HG03520 (cell line): ENCODE data around the gene CAMK2G.

Experiments
- ATAC-seq: cut with Tn5 transposase; IDR thresholded peaks from one replicate; pipeline ENCODE4 v1.9.1; 2021; ENCODE audit warnings: mild to moderate bottlenecking, moderate library complexity; ENCODE audit not compliant: unreplicated experiment

Gene CAMK2G

DNA sequence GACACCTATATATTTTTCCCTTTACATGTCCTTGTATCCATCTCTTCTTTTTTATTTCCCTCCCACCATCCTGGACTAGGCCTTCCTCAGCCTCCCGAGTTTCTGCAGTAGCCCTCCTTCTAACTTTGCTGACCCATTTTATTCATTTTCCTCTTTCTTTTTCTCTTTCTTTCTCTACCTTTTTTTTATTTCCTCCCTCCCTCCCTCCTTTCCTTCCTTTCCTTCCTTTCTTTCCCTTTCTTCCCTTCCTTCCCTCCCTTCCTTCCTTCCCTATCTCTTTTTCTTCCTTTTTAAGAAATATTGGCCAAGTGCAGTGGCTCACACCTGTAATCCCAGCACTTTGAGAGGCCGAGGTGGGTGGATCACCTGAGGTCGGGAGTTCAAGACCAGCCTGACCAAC, 9.7 kb upstream of the CAMK2G start:
- no peak for ATAC-seq

DNA sequence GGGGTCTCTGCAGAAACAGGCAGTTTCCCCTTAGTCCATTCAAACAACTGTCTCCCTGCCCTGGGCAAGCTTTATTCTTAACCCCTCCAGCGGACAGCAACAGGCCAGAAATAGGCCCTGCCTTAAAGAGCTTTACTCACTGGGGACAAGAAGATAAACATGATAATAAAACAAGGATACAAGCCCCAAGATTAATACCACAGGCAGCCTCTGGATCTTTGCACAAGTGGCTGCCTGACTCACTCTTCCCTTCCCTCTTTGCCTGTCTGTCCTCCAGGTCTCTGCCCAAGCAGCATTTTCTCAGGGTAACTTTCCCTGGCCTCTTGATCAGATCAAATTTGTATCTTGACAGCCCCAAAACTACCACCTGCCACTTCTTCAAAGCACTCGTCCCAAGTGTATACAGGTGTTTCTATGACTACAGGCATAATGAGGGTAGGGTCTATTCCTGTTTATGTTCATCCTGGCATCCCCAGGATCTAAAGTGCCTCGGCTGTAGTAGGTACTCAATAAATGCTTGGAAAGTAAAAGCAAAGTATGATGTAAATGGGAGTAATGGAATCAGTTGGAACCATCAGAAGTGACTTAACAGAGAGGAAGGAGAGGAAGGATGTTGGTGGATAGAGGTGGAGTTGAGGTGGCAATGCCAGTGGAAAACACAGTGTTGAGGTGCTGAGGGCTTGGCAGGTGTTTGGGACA, 7.0 kb upstream of the CAMK2G start:
- ATAC-seq: no peak

DNA sequence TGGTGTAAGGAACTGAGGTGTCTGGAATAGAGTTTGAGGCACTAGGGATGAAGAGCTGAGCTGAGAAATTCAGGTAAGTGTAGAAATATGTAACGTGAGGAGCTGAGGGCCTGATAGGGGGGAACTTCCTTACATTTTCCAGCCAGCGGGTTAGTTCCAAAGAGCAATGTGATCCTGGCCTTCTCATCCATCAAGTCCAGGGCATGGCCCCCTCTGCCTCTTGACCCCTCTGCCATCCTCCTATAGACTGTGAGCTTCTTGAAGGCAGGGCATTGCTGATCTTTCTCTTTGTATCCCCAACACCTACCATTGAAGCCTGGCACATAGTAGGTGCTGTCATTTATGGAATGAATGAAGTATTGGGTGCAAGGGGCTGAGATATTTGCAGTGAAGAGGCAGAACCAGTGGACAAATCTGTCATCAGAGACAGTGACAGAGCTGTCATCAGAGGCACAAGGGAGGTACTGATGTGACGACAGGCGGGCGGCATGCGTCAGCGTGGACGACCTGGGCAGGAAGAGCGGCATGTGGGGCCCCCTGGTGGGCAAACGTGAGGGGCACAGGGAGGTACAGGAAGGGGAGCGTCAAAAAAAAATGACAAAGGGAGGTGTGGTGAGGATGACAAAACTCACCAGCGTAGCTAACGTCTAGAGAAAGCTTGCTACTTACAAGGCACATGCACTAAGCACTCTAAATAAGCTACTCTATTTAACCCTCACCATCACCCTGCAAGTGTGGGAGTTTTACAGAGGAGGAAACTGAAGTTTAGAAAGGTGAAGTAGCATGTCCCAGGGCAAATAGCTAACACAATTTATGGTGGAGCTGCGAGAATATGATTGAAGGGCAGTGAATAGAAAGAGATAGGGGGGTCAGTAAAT, 5.2 kb upstream of the CAMK2G start:
- peak; percentile 85 for ATAC-seq

DNA sequence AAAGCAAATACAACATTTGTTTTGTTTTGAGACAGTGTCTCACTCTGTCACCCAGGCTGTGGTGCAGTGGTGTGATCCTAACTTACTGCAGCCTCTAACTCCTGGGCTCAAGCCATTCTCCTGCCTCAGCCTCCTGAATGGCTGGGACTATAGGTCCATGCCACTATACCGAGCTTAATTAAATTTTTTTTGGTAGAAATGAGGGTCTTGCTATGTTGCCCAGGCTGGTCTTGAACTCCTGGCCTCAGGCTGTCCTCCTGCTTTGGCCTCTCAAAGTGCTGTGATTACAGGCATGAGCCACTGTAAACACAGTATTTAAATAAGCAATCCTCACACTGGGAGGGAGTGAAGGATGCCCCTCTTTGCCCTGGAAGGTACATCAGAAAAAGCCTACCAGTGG, 4.0 kb upstream of the CAMK2G start:
- ATAC-seq: no peak

DNA sequence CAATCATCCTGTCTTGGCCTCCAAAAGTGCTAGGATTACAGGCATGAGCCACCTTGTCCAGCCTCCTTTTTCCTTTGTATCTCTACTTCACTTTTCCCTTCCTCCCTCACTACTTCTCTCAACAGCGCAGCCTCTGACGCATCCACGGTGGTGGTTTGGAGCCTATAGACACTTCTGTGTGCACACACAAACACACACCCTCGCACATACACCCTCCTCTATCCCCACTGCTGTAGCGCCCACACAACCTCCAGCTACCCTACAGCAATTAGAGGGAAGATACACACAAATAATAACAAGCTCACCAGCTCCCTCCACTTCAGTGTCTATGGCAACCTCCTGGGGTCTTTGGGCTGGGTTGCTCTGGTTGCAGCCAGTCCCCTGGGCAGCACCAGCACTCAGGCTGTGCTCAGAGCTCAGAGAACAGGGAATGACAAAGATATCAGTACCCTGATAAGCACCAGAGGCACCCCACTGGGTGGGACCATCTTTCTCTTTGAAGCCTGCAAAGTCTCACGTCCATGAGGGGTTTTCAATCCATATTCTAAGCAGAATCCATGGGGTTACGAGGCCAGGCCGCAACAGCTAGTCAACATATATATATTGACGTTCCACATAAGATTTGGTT, 3.3 kb upstream of the CAMK2G start:
- ATAC-seq: no peak

DNA sequence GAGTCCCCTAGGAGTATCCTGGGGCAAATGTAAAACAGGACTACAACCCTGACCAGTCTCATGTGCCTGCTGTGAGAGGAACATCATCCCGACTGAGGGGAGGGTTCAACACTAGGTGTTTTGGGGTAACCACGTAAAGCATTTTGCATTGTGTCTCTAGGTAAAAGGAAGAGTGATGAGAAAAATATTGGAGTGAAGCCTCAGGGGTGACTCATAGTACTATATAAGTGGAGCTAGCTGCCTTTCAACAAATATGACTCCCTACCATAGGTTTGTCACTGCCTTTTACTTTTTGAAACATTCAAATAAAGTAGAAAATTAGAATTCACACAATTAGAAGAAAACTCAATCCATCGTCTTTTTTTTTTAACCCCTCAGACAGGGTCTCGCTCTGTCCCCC, 2.6 kb upstream of the CAMK2G start:
- ATAC-seq: no peak

DNA sequence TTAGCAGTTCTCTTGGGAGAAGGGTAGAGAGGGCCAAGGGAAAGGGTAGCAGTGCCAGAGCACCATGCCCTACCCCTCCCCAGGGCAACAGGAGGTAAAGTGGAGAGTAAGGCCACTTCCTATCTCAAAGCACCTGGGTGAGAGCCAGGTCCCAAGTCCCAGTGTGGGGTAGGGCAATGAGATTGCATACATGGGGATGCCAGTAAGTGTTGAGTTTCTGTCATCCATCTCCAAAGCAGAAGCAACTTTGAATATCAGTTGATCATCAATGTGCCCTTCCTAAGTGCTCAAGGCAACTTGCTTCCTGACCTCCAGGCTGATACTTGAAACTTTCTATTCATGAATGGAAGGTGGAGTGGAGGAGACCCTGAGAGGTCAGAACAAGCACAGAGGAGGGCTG, 2.2 kb upstream of the CAMK2G start:
- no peak for ATAC-seq

DNA sequence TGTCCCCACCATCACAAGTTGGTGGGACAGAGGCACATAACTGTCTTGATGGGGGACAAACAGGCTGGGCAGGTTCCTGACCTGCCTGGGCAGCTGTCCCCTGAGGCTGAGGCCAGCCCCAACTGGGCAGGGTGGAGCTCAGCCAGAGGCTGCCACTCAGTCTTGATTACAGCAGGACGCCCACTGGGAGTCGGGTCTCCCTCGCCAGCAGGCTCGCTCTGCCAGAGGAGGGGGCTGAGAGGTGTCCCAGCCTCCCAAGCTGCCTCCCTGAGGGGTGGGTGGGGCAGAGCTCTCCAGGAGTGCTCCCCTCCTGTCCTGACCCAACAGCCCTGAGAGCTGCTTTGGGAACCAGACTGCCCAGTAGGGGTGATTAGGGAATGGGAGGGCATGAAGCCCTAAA, 1.8 kb upstream of the CAMK2G start:
- ATAC-seq: no peak

DNA sequence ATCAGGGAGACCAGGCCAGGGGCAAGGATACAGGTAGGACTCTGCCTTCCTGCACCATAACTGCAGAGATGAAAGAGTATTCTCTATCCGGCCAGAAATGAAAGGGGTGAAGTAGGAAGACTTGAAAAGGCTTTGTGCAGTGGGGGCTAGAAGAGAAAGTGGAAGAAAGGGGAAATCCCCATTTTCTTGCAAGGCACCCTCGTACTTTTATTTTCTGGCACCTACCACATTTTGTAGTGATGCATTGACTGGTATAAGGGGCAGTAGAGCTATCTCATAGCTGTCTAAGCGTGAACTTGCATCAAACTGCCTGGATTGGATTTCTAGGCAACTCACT, 752 bp upstream of the CAMK2G start:
- ATAC-seq: no peak

DNA sequence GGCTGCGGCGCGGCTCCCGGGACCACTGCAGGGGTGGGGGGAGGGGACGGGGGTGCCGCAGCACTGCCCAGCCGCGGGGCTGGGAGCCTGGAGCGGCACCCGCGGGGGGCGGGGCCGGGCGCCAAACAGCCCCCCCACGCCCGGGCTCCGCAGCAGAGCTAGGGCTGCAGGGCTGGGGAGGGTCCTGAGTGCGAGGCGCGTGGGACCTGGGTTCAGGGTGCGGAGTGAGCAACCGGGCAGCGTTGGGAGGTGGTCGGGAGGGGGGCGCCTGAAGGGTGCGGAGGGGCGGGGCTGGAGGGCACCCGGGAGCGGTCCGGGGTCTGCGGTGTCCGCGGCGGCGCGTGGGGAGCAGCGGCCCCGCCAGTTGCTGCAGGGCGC, 528 bp downstream of the CAMK2G start:
- ATAC-seq: no peak

DNA sequence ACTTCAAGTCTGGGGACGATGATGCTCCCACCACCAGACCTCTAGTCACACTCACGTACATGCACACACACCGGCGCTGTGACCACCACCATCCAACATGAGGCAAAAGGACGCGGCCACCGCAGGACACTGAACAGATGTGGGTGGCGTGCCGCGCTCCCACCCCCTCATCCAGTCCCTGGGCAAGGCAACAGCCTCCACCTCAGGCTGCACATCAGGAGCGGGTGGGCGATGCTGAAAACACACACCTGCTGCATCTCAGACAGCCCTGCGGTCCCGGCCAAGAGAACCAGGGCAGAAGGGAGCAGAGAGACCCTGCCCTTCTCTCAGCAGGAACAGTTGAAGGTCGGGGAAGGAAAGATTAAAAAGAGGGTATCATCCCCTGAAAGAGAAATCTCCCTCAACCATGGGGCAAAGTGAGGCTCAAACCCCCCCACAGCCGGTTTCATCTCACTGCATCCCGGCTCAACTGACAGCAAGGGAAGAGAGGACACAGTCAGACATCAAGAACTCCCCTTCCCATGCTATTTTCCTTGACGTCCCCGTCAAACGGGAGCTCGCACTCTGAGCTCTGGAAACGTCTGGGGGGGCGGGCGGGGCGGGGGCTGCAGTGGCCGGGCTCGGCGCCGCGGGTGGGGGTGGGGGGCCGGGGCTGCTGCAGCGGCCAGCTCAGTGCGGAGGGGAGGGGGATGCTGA, 1.1 kb downstream of the CAMK2G start:
- no peak for ATAC-seq

DNA sequence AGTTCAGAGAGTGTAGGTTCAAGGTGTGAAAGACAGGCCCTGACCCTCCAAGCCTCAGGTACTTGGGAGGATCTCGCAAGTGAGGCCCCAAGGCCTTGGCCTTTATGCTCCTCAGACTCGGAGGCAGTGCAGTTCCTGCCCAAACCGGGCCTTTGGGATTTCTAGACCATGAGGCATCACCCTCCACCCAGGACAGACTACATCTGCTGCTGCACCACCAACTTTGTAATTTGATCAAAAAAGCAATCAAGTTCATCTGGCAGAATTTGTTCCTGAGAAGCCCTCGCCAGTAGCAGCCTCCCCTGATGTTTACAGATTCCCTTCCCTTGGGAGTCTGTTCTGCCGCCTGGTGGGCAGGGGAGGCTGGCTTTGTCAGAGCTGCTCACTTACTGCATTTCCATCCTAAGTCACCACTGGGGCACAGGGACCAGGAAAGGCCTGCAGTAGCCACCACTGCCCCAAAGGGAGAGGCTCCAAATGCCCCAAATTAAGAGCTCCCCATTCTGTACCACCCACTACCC, 2.1 kb downstream of the CAMK2G start:
- ATAC-seq: no peak

DNA sequence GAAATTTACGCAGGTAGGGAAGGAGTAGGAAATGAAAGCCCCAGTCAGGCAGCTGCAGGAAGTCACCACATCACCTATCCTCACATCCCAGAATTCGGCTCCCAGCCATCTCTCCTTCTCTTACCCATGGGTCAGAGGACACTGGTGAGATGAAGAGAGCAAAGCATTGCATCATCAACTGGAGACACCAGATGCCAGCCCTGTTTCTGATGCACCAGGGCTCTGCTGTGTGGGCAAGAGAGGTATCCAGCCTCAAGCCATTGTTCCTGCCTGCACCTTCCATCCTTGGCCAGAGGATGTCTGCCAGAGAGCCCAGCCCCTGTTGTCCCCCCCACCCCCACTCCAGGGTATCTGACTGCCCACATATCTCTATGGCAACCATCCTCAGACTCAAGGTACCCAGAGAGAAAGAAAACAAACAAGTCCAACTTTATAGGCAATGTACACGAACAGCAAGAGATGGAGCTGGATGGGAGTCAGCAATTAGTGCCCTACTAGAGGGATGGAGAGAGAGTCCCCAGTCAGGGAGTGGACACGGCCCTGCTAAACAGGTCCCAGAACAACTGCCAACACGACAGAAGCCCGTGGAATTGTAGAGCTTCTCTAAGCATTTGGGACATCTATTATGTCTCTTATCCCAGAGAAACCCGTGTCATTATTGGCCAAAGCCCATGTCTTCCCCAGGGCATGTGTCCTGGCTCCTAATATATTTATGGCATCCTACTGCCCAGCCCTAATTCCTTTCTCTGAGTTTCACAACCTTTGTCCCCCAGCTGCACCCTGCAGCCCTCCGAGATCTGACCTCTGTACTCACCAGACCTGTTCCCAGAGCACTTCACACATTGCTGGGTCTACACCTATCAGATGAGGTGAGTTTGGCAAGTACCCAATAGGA, 2.8 kb downstream of the CAMK2G start:
- ATAC-seq: no peak

DNA sequence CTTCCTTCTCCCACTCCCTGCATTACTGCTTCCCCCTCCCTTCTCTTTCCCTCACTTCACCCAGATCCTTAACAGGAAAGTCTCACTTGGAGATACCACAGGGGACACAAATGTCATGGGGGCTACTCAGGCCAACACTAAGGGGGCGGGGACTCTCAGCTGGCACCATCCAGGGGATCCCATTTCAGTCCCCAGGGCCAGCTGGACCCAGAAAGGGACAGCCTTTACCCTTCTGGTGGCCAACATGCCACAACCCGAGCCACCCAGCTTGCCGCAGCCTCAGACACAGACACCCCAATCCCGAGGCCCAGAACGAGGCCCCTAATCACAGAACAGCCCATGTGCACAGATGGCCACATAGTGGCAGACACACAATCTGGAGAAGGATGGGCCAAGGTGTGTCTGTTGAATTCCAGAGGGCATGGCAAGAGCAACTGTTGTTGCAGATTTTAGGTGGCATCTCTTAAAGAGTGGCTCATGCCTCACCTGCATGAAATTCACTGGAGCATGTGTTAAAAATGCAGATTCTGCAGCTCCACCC, 5.6 kb downstream of the CAMK2G start:
- ATAC-seq: no peak

DNA sequence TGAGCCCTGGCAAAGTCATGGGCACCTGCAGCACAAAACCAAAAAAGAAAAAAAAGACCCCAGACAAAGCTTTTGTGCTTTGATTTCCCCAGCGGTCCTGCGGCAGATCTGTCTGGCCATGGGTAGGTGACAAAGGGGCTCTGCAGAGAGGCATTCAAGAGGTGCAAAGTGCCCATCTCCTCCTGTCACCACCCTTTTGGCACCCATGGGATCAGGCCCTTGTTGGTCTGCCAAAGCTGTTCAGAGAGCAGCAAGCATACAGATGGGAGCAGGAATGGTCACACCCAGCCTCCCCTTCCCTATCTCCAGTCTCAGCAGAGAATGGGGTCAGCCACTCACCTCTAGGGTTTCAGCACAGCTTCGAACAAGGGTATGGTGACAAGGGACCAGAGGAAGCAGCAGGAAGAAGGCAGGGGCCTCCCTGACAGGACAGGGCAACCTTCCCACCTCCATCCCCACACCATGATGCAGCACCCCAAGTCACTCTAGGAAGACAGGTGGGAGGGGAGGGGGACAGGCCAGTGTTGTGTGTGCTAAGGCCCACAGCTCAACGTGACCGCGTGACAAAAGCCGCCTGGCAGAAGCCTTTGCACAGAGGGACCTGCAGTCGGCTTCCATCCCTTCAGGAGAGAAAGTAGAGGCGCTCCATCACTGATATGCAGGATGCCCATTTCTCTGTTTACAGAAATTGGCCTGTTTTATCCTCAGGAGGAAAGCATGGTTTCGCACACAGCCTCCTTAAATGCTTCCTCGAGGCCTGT, 6.3 kb downstream of the CAMK2G start:
- no peak for ATAC-seq

DNA sequence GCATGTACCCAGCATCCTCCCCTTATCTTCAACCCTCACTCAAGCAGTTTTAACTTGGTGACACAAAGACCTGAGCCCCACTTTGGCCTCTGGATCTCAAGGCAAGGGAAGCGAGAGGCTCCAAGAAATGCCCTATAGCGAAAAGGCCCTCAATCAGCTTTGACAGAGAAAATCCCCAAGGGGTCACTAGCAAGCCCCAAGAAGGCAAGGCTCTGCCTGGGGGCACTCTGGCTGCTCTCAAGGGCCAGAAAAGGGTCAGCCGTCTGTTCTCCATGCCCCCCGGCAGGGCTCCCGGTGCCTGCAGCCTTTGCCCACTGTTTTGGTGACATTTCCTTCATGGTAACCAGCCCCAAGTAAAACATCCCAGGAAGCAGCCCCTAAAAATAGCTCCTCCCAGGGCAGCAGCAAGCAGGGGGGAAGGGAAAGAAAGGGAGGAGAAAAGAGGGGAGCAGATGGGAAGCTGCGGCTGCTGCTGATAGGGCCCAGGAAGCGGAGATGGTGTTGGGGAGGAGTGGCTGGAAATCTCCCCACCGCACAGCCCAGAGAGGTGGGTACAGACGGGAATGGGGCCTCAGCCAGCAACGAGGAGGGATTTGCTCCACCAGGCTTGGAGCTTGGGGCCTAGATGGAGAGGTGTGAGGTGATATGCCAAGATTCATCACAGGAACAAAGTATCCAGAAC, 7.1 kb downstream of the CAMK2G start:
- no peak for ATAC-seq

DNA sequence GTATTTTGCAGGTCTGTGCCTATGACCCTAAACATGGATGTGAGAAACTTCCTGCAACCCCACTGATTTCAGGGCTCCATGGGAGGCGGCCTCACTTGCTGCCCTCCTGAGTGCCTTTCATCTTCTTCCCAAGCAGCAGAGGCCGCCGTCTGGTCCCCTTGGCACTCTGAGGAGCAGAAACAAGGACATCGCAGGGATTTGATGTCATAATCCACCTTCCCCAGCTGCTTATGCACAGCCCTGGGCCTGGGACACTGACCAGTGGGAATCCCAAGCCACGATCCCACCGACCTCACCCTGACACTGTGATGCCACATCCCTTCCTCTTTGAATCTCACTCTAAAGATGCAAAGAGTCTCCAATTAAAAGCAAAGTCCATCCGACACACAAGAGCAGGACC, 7.7 kb downstream of the CAMK2G start:
- ATAC-seq: no peak
